Transverse colon (tissue), 4 donors: ENCODE results near the gene CDC42BPB. TPM values are rescaled to one million over a fixed set of nuclear protein-coding genes. Genes with fewer than 3 reads are reported as not detected.

Source experiments
- DNase-seq: peaks from one replicate; pipeline ENCODE4 v3.0.0-alpha.2; 2019
- H3K27ac ChIP-seq, 4 donors: fragments of 200-600 bp; sonication (generic); 2 replicates each; pipeline ENCODE4 v1.5.1; 2016 to 2018; ENCODE audit warnings: inconsistent platforms in 4 of 4
- H3K27me3 ChIP-seq: fragments of 200-600 bp; sonication (generic); 2 replicates; pipeline ENCODE4 v1.5.1; 2017; ENCODE audit warnings: inconsistent platforms
- H3K36me3 ChIP-seq, 4 donors: fragments of 200-600 bp; sonication (generic); 2 replicates each; pipeline ENCODE4 v1.5.1; 2017 to 2019; ENCODE audit warnings: inconsistent platforms in 4 of 4
- H3K4me1 ChIP-seq, 4 donors: fragments of 200-600 bp; sonication (generic); 2 replicates each; pipeline ENCODE4 v1.5.1; 2017 to 2020; ENCODE audit warnings: inconsistent platforms in 4 of 4
- H3K4me3 ChIP-seq, 4 donors: fragments of 200-600 bp; sonication (generic); 1 replicate in 1 of 4; 2 replicates in 3 of 4; pipeline versions ENCODE4 v1.5.1 to v1.6.1; 2017 to 2019; ENCODE audit warnings: inconsistent platforms in 4 of 4
- H3K9me3 ChIP-seq, 2 donors: fragments of 200-600 bp; sonication (generic); 2 replicates each; pipeline ENCODE4 v1.5.1; 2017 to 2019; ENCODE audit warnings: inconsistent platforms in 2 of 2
- CTCF ChIP-seq, 5 experiments: fragments of 200-600 bp in 3 of 5; fragments of 450-650 bp in 2 of 5; sonication (generic) in 3 of 5; IDR thresholded peaks; 1 replicate in 2 of 5; 2 replicates in 3 of 5; pipeline ENCODE4 v1.5.1; 2016 to 2017; ENCODE audit warnings: antibody characterized with exemption in 5 of 5, inconsistent platforms in 3 of 5, mild to moderate bottlenecking in 2 of 5, moderate library complexity in 1 of 5
- EP300 ChIP-seq: sonication (generic); formaldehyde crosslinking; IDR thresholded peaks from one replicate; pipeline ENCODE4 v1.6.1; 2017; ENCODE audit warnings: antibody characterized with exemption, low read depth
- POLR2A ChIP-seq: fragments of 450-650 bp; IDR thresholded peaks from one replicate; pipeline ENCODE4 v1.6.1; 2016; ENCODE audit warnings: antibody characterized with exemption, mild to moderate bottlenecking, moderate library complexity
- POLR2AphosphoS5 ChIP-seq, 3 donors: sonication (generic); formaldehyde crosslinking; IDR thresholded peaks; one replicate each; pipeline ENCODE4 v1.6.1; 2016; ENCODE audit warnings: antibody characterized with exemption in 3 of 3
- WGBS, 2 donors: methylation state at CpG; one replicate each; pipeline ENCODE4 v1.1.5; 2018; ENCODE audit warnings: low coverage in 1 of 2; 5-methylcytosine and 5-hydroxymethylcytosine counted together
- in situ Hi-C, 4 donors: fragments of 200-750 bp; cut with MboI; loops; one replicate each; pipeline versions ENCODE4 v1.15.0 to v1.15.1; 2017; ENCODE audit warnings: low sequenced_read_pairs in 3 of 4, low pct_ligation_motif_present in 1 of 4, low pct_unique_long_range_greater_than_20kb in 1 of 4
- intact Hi-C: fragments of 100-400 bp; cut with DNase I; formaldehyde crosslinking; loops from one replicate; pipeline ENCODE4 v1.15.1; 2023; ENCODE audit warnings: low total_unique reads
- total RNA-seq, 4 donors: library from RNA; depleted of rRNA; stranded (reverse); fragments of >200 nt; gene quantifications; one replicate each; pipeline ENCODE4 v1.1.0, GENCODE V29; 2016

Gene CDC42BPB
- total RNA-seq, 4 donors from 2014 or later: 109 to 160 (median 123) TPM

GRCh38 chr14:102907980-102908730, 149.2 kb downstream of the CDC42BPB start:
- Histone ChIP-seq H3K4me1 (no peaks in the 10 kb centered on the region), H3K27ac (no peak overlapping the region), H3K36me3 (no peaks in the 10 kb centered on the region), H3K4me3 (no peak overlapping the region), H3K9me3 (no peaks in the 10 kb centered on the region), H3K27me3 (no peaks in the 10 kb centered on the region)
- in situ Hi-C loops (loop anchor here in 3 of 4 donors (25.0 kb wide), 2 partner anchors 146 to 221 kb away; no protein-coding TSS in a partner anchor), intact Hi-C loops (no loop called here)
- no peak for TF ChIP-seq CTCF (IDR thresholded peaks at IDR 0.05)
- TF ChIP-seq POLR2AphosphoS5 (IDR thresholded peaks at IDR 0.05): no peak
- TF ChIP-seq POLR2A: no peak
- no peak for TF ChIP-seq EP300
- no peak for DNase-seq
- WGBS, 2 donors: 96% methylated on average over 23 of the region's 23 CpGs; no CpG with 5 or more reads in 1 of the 2 donors

- H3K4me1 ChIP-seq: no peaks in the 10 kb centered on the region
- intact Hi-C loops: no loop called here
- no peaks in the 10 kb centered on the region for H3K36me3 ChIP-seq
- H3K4me3 ChIP-seq: no peak overlapping the region
- no peak for TF ChIP-seq POLR2AphosphoS5 (IDR thresholded peaks at IDR 0.05)
- TF ChIP-seq CTCF (IDR thresholded peaks at IDR 0.05): no peak
- TF ChIP-seq EP300: no peak
- no peak for TF ChIP-seq POLR2A
- 89% methylated on average over 23 of the region's 33 CpGs; no CpG with 5 or more reads in 1 of the 2 donors for WGBS, 2 donors
- H3K27ac ChIP-seq: no peak overlapping the region
- DNase-seq: no peak
- in situ Hi-C loops: loop anchor here in 3 of 4 donors (25.0 kb wide), 2 partner anchors 145 to 220 kb away; no protein-coding TSS in a partner anchor
- H3K9me3 ChIP-seq: no peaks in the 10 kb centered on the region
- H3K27me3 ChIP-seq: no peaks in the 10 kb centered on the region
Observed at GRCh38 chr14:102907303-102907844, 150.0 kb downstream of the CDC42BPB start.

GRCh38 chr14:102906616-102907302, 150.6 kb downstream of the CDC42BPB start:
- in situ Hi-C loops (loop anchor here in 3 of 4 donors (25.0 kb wide), 2 partner anchors 144 to 219 kb away; no protein-coding TSS in a partner anchor), intact Hi-C loops (no loop called here)
- TF ChIP-seq POLR2A (no peak), CTCF (IDR thresholded peaks at IDR 0.05) (no peak), EP300 (no peak), POLR2AphosphoS5 (IDR thresholded peaks at IDR 0.05) (no peak)
- 96 to 97% methylated on average over 10 to 30 of the region's 30 CpGs for WGBS, 2 donors
- no peaks in the 10 kb centered on the region for H3K9me3 ChIP-seq
- H3K27me3 ChIP-seq: no peaks in the 10 kb centered on the region
- H3K4me3 ChIP-seq: no peak overlapping the region
- DNase-seq: no peak
- no peaks in the 10 kb centered on the region for H3K4me1 ChIP-seq
- no peak overlapping the region for H3K27ac ChIP-seq
- no peaks in the 10 kb centered on the region for H3K36me3 ChIP-seq
